IMR-90 (cell line): ENCODE data around the gene DAAM1. TPM values are rescaled to one million over a fixed set of nuclear protein-coding genes. Genes with fewer than 3 reads are reported as not detected.

ENCODE experiments used
- ATAC-seq: fragments of 200-7000 bp; cut with Tn5 transposase; 2 replicates; pipeline ENCODE4 v1.9.1; 2020; ENCODE audit warnings: low read depth, mild to moderate bottlenecking, moderate library complexity
- BruUV-seq: library from RNA; stranded (reverse); fragments of 400-500 nt; replicated peaks from 2 replicates; lab custom pipeline; 2021; lab: Mats Ljungman, UMichigan
- CTCF ChIA-PET: fragments of 300-600 bp; formaldehyde crosslinking; extraction: SDS; loops from one replicate; lab custom pipeline; 2021; ENCODE audit warnings: antibody characterized with exemption; lab: Yijun Ruan, JAX
- POLR2A ChIA-PET: fragments of 300-600 bp; sonication (Branson Sonifier 250); formaldehyde crosslinking; loops from one replicate; lab custom pipeline; 2022; ENCODE audit warnings: antibody characterized with exemption; ENCODE audit not compliant: unreplicated experiment; lab: Charles Lee
- DNase-seq: peaks from one replicate; pipeline ENCODE4 v3.0.0; 2013
- H2AFZ ChIP-seq: replicated peaks from 2 replicates; pipeline ENCODE3; 2013; ENCODE audit warnings: low read length, mild to moderate bottlenecking; ENCODE audit not compliant: poor library complexity
- H2AK5ac ChIP-seq: 2 replicates; pipeline ENCODE4 v1.6.1; 2013; ENCODE audit warnings: low read depth, low read length, inconsistent platforms
- H2AK9ac ChIP-seq: replicated peaks from 2 replicates; pipeline ENCODE3; 2013; ENCODE audit warnings: mild to moderate bottlenecking, low read depth, low read length, moderate library complexity; ENCODE audit not compliant: poor library complexity
- H2BK120ac ChIP-seq: 2 replicates; pipeline ENCODE4 v1.6.1; 2013; ENCODE audit warnings: low read depth, low read length, inconsistent platforms
- H2BK15ac ChIP-seq: 3 replicates; pipeline ENCODE4 v1.6.1; 2013; ENCODE audit warnings: low read depth, low read length, inconsistent platforms
- H2BK20ac ChIP-seq: 2 replicates; pipeline ENCODE4 v1.6.1; 2013; ENCODE audit warnings: low read depth, mild to moderate bottlenecking, inconsistent platforms, low read length, moderate library complexity
- H2BK5ac ChIP-seq: 2 replicates; pipeline ENCODE4 v1.6.1; 2013; ENCODE audit warnings: mild to moderate bottlenecking, low read depth, low read length, inconsistent platforms; ENCODE audit not compliant: poor library complexity, severe bottlenecking
- H3K14ac ChIP-seq: replicated peaks from 2 replicates; pipeline ENCODE4 v1.6.1; 2013; ENCODE audit warnings: low read depth, low read length, inconsistent platforms
- H3K18ac ChIP-seq: 2 replicates; pipeline ENCODE4 v1.6.1; 2013; ENCODE audit warnings: low read depth, low read length, control low read depth
- H3K23ac ChIP-seq: 2 replicates; pipeline ENCODE4 v1.6.1; 2013; ENCODE audit warnings: low read depth, low read length, inconsistent platforms
- H3K27ac ChIP-seq: 2 replicates; pipeline ENCODE4 v1.5.1; 2013; ENCODE audit warnings: mild to moderate bottlenecking, control low read depth, low read length; ENCODE audit not compliant: insufficient read depth
- H3K27me3 ChIP-seq: 2 replicates; pipeline ENCODE4 v1.6.1; 2013; ENCODE audit warnings: low read length; ENCODE audit not compliant: control insufficient read depth, insufficient read depth
- H3K36me3 ChIP-seq: 2 replicates; pipeline ENCODE4 v1.6.1; 2013; ENCODE audit warnings: low read length, mixed read lengths; ENCODE audit not compliant: control insufficient read depth, insufficient read depth
- H3K4ac ChIP-seq: 2 replicates; pipeline ENCODE4 v1.6.1; 2013; ENCODE audit warnings: low read depth, low read length, inconsistent platforms
- H3K4me1 ChIP-seq: 2 replicates; pipeline ENCODE4 v1.6.1; 2013; ENCODE audit warnings: low read length, mixed read lengths; ENCODE audit not compliant: control insufficient read depth, insufficient read depth
- H3K4me2 ChIP-seq: 2 replicates; pipeline ENCODE4 v1.6.1; 2013; ENCODE audit warnings: low read depth, mild to moderate bottlenecking, control low read depth, low read length, moderate library complexity
- H3K4me3 ChIP-seq: 2 replicates; pipeline ENCODE4 v1.5.1; 2013; ENCODE audit warnings: low read depth, mild to moderate bottlenecking, control low read depth, low read length, moderate library complexity; ENCODE audit not compliant: insufficient read depth
- H3K56ac ChIP-seq: 2 replicates; pipeline ENCODE4 v1.6.1; 2013; ENCODE audit warnings: low read length, inconsistent platforms; ENCODE audit not compliant: insufficient read depth; ENCODE audit errors: extremely low read depth
- H3K79me1 ChIP-seq, 2 experiments: 2 replicates each; pipeline ENCODE4 v1.6.1; 2013; ENCODE audit warnings: low read length in 2 of 2, inconsistent platforms in 1 of 2, low read depth in 1 of 2
- H3K9ac ChIP-seq: 2 replicates; pipeline ENCODE4 v1.6.1; 2013; ENCODE audit warnings: low read depth, low read length, control low read depth
- H3K9me1 ChIP-seq: 2 replicates; pipeline ENCODE4 v1.6.1; 2013; ENCODE audit warnings: low read length, inconsistent platforms; ENCODE audit not compliant: insufficient read depth
- H3K9me3 ChIP-seq: 2 replicates; pipeline ENCODE4 v1.6.1; 2013; ENCODE audit warnings: low read length; ENCODE audit not compliant: control insufficient read depth, insufficient read depth
- H4K20me1 ChIP-seq: 2 replicates; pipeline ENCODE4 v1.6.1; 2013; ENCODE audit warnings: low read length, inconsistent platforms; ENCODE audit not compliant: insufficient read depth
- H4K5ac ChIP-seq: 2 replicates; pipeline ENCODE4 v1.6.1; 2013; ENCODE audit warnings: mild to moderate bottlenecking, low read depth, low read length, control low read depth
- H4K8ac ChIP-seq, 2 experiments: 2 replicates each; pipeline ENCODE4 v1.6.1; 2013; ENCODE audit warnings: low read depth in 2 of 2, low read length in 2 of 2, control low read depth in 1 of 2, inconsistent platforms in 1 of 2
- H4K91ac ChIP-seq: 2 replicates; pipeline ENCODE4 v1.6.1; 2013; ENCODE audit warnings: low read depth, low read length, inconsistent platforms; ENCODE audit not compliant: insufficient read depth
- BHLHE40 ChIP-seq: fragments of 150-350 bp; IDR thresholded peaks from 2 replicates; pipeline ENCODE4 v1.6.1; 2016; ENCODE audit warnings: mild to moderate bottlenecking, low read depth, low read length
- CEBPB ChIP-seq: IDR thresholded peaks from 2 replicates; pipeline ENCODE4 v1.6.1; 2012; ENCODE audit warnings: low read depth, low read length, improper control_type of control experiment
- CHD1 ChIP-seq: IDR thresholded peaks from 2 replicates; pipeline ENCODE4 v1.6.1; 2012; ENCODE audit warnings: low read depth, low read length, improper control_type of control experiment
- CTCF ChIP-seq: conservative IDR thresholded peaks from 2 replicates; pipeline ENCODE4 v1.5.1; 2012; ENCODE audit warnings: mild to moderate bottlenecking, low read depth, low read length, improper control_type of control experiment
- ELK1 ChIP-seq: fragments of 150-350 bp; IDR thresholded peaks from 2 replicates; pipeline ENCODE4 v1.6.1; 2016; ENCODE audit warnings: low read depth, mild to moderate bottlenecking, low read length, moderate library complexity, borderline replicate concordance
- FOS ChIP-seq: fragments of 150-350 bp; IDR thresholded peaks from 2 replicates; pipeline ENCODE4 v1.6.1; 2016; ENCODE audit warnings: low read depth, low read length
- MAFK ChIP-seq: IDR thresholded peaks from 2 replicates; pipeline ENCODE4 v1.6.1; 2012; ENCODE audit warnings: low read depth, low read length, improper control_type of control experiment
- MAZ ChIP-seq: IDR thresholded peaks from 2 replicates; pipeline ENCODE4 v1.6.1; 2012; ENCODE audit warnings: low read depth, mild to moderate bottlenecking, low read length, improper control_type of control experiment, moderate library complexity, borderline replicate concordance
- MXI1 ChIP-seq: IDR thresholded peaks from 2 replicates; pipeline ENCODE4 v1.6.1; 2012; ENCODE audit warnings: low read depth, mild to moderate bottlenecking, low read length, moderate library complexity, borderline replicate concordance
- NFE2L2 ChIP-seq: fragments of 150-350 bp; IDR thresholded peaks from 2 replicates; pipeline ENCODE4 v1.6.1; 2016; ENCODE audit warnings: low read depth, mild to moderate bottlenecking, low read length
- POLR2A ChIP-seq: IDR thresholded peaks from 2 replicates; pipeline ENCODE4 v1.6.1; 2012; ENCODE audit warnings: mild to moderate bottlenecking, low read depth, low read length
- RAD21 ChIP-seq: IDR thresholded peaks from 2 replicates; pipeline ENCODE4 v1.6.1; 2012; ENCODE audit warnings: low read length, improper control_type of control experiment
- RCOR1 ChIP-seq: IDR thresholded peaks from 2 replicates; pipeline ENCODE4 v1.6.1; 2012; ENCODE audit warnings: mild to moderate bottlenecking, low read length, improper control_type of control experiment; ENCODE audit not compliant: insufficient replicate concordance
- RFX5 ChIP-seq: IDR thresholded peaks from 2 replicates; pipeline ENCODE4 v1.8.0; 2012; ENCODE audit warnings: low read depth, mild to moderate bottlenecking, low read length, moderate library complexity
- SMC3 ChIP-seq: fragments of 150-350 bp; IDR thresholded peaks from 2 replicates; pipeline ENCODE4 v1.6.1; 2016; ENCODE audit warnings: low read depth, mild to moderate bottlenecking, antibody characterized with exemption, low read length, moderate library complexity
- USF2 ChIP-seq: fragments of 150-350 bp; IDR thresholded peaks from 2 replicates; pipeline ENCODE4 v1.6.1; 2017; ENCODE audit warnings: mild to moderate bottlenecking, antibody characterized with exemption, low read length, low read depth
- WGBS, 2 experiments: methylation state at CpG; one replicate each; pipeline versions ENCODE4 v1.1.5 to v1.1.7; 2013; ENCODE audit warnings: missing lambda C conversion rate in 2 of 2; ENCODE audit not compliant: insufficient read length in 1 of 2; ENCODE audit errors: extremely low coverage in 2 of 2; 5-methylcytosine and 5-hydroxymethylcytosine counted together
- dilution Hi-C: fragments of 300-500 bp; cut with HindIII; formaldehyde crosslinking; loops from one replicate; pipeline ENCODE4 v1.14.3; 2018; ENCODE audit warnings: low sequenced_read_pairs; ENCODE audit not compliant: unreplicated experiment
- in situ Hi-C: fragments of 300-500 bp; cut with MboI; formaldehyde crosslinking; loops from 3 replicates; pipeline ENCODE4 v1.14.3; 2019; ENCODE audit warnings: low sequenced_read_pairs, inconsistent platforms, mixed read lengths
- intact Hi-C: fragments of 100-400 bp; cut with micrococcal nuclease; formaldehyde crosslinking; loops from 2 replicates; pipeline ENCODE4 v1.10.0; 2022
- polyA plus RNA-seq, 3 experiments: library from polyadenylated mRNA; depleted of rRNA; stranded (reverse); fragments of >200 nt; gene quantifications; 2 replicates each; pipeline ENCODE4 v1.2.3, GENCODE V29; 2012; ENCODE audit warnings: low replicate concordance in 1 of 3
- total RNA-seq: library from RNA; depleted of rRNA; stranded (reverse); fragments of >200 nt; gene quantifications from 2 replicates; pipeline ENCODE4 v1.2.3, GENCODE V29; 2012

Gene DAAM1
- total and polyA plus RNA-seq, 2 of the 4 experiments (the other 2 are of a cell fraction), result 4.8 to 5.4 TPM

- no TSS peak for BruUV-seq
- peaks cover 12% of the 10 kb centered on the region for H3K27me3 ChIP-seq
- no peaks in the 10 kb centered on the region for H3K36me3 ChIP-seq
- no peak overlapping the region for H3K18ac ChIP-seq
- H4K5ac ChIP-seq, result no peak overlapping the region
- no peak overlapping the region for H2AFZ ChIP-seq
- no peak overlapping the region for H3K4me3 ChIP-seq
- H3K23ac ChIP-seq, result no peak overlapping the region
- TF ChIP-seq SMC3, result no peak
- TF ChIP-seq ELK1, result no peak
- no peak for TF ChIP-seq FOS
- no peak for TF ChIP-seq CEBPB
- no peak for TF ChIP-seq CHD1
- no peak for TF ChIP-seq MAZ
- TF ChIP-seq CTCF, result no peak
- no peak for TF ChIP-seq RAD21
- TF ChIP-seq BHLHE40, result no peak
- no peak for TF ChIP-seq NFE2L2
- TF ChIP-seq RFX5, result no peak
- TF ChIP-seq USF2, result no peak
- no peak for TF ChIP-seq MXI1
- TF ChIP-seq RCOR1, result no peak
- TF ChIP-seq POLR2A, result no peak
- no peak for TF ChIP-seq MAFK
- H3K14ac ChIP-seq, result no peak overlapping the region
- no peak overlapping the region for H3K27ac ChIP-seq
- no peak overlapping the region for H3K56ac ChIP-seq
- CTCF ChIA-PET, result interaction anchor here (0.5 kb wide), 1 partner anchor 439 kb away, joined by 3 read pairs; no protein-coding TSS in a partner anchor
- no peak for ATAC-seq
- no peak overlapping the region for H4K91ac ChIP-seq
- no peak overlapping the region for H2BK5ac ChIP-seq
- H3K4me2 ChIP-seq, result no peak overlapping the region
- no peaks in the 10 kb centered on the region for H3K9me1 ChIP-seq
- H3K4me1 ChIP-seq, result no peaks in the 10 kb centered on the region
- no peaks in the 10 kb centered on the region for H3K9me3 ChIP-seq
- intact Hi-C loops (no loop called here), dilution Hi-C loops (no loop called here), in situ Hi-C loops (no loop called here)
- no peak overlapping the region for H2AK5ac ChIP-seq
- H2AK9ac ChIP-seq, result no peak overlapping the region
- H4K8ac ChIP-seq, result no peak overlapping the region
- no peaks in the 10 kb centered on the region for H4K20me1 ChIP-seq
- H3K4ac ChIP-seq, result no peak overlapping the region
- H2BK15ac ChIP-seq, result no peak overlapping the region
- H3K79me1 ChIP-seq, result no peaks in the 10 kb centered on the region
- no peak overlapping the region for H3K9ac ChIP-seq
- WGBS, 2 experiments, result no CpG with 5 or more reads among the region's 5 CpGs
- DNase-seq, result no peak
- H2BK120ac ChIP-seq, result no peak overlapping the region
- no peak overlapping the region for H2BK20ac ChIP-seq
- POLR2A ChIA-PET, result no interaction called here
Measured at GRCh38 chr14:59139324-59139723, 49.1 kb upstream of the DAAM1 start.
